GM18873 (cell line): Measurements from ENCODE around the gene VAV2.

Source experiments
- ATAC-seq: cut with Tn5 transposase; IDR thresholded peaks from one replicate; pipeline ENCODE4 v1.9.1; 2021; ENCODE audit warnings: mild to moderate bottlenecking, moderate library complexity, moderate number of reproducible peaks; ENCODE audit not compliant: unreplicated experiment, low FRiP score

The VAV2 gene

DNA sequence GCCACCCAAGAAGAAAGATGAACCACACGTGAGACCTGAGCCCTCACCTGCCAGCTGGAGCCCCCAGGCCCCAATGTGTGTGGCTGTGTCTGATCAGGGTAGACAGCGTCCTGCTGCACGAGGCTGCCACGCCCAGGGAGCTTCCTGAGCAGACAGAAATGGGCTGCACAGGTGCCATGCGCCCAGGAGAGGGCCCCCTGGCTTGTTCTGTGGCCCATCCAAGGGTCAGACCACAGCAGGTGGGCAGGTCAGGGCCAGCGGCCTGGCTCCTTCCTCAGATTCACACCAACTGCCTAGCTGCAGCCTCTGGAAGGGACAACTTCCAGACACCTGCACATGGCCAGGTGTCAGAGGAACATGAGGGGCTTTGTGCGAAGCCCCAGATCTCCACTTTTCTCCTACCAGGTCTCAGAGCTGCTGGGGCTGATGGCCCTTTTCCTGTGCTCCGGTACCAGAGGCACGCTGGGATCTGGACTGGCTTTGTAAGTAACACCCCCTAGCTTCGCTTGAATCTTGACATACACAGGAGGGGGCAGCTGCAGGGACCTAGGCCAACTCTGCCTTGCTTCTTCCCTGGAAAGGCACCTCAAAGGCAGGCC is 264.7 kb downstream of the VAV2 start:
- no peak for ATAC-seq

GRCh38 chr9:133726401-133727276 is 265.5 kb downstream of the VAV2 start:
- ATAC-seq: no peak

DNA sequence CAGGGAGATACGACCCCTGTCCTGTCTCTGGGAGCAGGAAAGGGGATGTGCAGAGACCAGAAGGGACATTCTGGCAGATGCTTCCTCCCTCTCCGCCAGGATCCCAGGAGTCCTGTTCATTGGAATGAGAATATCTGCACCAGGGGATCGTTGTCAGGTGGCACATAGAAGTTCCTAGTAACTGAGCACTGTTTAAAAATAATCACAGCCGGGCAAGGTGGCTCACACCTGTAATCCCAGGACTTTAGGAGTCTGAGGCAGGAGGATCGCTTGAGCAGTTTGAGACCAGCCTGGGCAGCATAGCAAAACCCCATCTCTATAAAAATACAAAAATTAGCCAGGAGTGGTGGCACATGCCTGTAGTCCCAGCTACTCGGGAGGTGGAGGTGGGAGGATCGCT is 266.2 kb downstream of the VAV2 start:
- no peak for ATAC-seq

GRCh38 chr9:133718563-133719315 is 273.4 kb downstream of the VAV2 start:
- ATAC-seq: no peak

- no peak for ATAC-seq
Measured at GRCh38 chr9:133717113-133718031, 274.8 kb downstream of the VAV2 start.

DNA sequence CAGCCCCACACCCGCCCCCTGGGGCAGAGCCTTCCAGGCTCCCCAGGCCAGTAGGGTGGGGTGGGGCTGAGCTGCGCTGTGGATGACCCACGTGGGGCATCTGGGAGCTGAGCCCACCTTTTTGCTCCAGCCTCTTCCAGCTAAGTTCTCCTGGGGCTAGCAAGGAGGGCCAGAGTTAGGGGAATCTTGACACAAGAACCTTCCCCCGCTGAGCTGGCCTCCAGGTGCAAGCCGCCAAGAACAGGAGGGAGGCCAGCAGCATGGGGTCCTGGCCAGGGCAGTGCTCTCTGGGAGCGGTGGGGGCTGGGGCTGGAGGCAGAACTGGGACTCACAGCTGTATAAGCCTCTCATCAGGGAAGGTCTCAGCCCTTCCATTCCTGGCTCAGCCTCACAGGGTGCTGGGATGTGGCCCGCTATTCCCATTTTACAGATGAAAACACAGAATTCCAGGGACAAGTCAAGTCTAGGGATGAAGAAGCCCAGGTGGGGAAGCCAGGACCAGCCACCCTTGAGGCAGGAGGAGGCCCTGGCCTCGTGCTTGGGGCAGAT is 275.5 kb downstream of the VAV2 start:
- no peak for ATAC-seq

GRCh38 chr9:133715866-133716563 is 276.1 kb downstream of the VAV2 start:
- ATAC-seq: no peak

GRCh38 chr9:133715295-133715865 is 276.7 kb downstream of the VAV2 start:
- ATAC-seq: no peak

- no peak for ATAC-seq
Measured at GRCh38 chr9:133714606-133715294, 277.4 kb downstream of the VAV2 start.

- no peak for ATAC-seq
Measured at GRCh38 chr9:133713960-133714495, 278.1 kb downstream of the VAV2 start.

DNA sequence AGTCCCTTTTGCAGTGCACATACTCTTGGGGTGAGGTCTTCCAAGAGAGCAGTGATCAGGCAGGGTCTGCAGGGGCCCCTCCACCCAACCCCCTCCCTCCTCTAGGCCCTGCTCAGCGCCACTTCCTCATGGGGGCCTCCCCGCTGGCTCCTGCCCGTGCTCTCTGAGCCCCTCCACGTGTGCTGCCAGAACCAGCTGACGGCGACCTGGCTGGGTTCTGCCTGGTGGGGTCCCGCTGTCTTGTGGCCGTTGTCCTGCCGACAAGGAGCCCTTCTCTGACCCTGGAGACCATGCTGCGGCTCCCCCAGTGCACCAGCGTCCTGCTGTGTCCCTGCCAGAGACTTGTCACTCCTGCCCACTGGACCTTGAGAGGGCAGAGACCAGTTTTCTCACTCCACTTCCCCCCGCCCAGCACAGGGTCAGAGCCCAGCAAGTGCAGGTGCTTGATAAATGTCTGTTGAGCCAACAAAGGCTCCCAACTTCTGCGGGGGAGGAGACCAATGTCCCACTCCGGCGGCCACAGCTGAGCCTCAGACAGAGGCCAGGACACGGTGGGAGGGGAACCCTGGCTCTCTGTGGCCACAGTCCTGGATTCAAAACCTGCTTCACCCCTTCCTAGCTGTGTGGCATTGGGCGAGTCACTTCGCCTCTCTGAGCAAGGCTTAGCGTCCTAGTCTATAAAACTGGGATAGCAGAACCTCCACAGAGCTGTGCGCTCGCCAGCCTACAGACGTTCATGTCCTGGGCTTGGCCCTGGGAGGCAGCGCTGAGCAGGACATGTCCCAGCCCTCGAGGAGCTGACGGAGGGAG is 278.8 kb downstream of the VAV2 start:
- no peak for ATAC-seq

DNA sequence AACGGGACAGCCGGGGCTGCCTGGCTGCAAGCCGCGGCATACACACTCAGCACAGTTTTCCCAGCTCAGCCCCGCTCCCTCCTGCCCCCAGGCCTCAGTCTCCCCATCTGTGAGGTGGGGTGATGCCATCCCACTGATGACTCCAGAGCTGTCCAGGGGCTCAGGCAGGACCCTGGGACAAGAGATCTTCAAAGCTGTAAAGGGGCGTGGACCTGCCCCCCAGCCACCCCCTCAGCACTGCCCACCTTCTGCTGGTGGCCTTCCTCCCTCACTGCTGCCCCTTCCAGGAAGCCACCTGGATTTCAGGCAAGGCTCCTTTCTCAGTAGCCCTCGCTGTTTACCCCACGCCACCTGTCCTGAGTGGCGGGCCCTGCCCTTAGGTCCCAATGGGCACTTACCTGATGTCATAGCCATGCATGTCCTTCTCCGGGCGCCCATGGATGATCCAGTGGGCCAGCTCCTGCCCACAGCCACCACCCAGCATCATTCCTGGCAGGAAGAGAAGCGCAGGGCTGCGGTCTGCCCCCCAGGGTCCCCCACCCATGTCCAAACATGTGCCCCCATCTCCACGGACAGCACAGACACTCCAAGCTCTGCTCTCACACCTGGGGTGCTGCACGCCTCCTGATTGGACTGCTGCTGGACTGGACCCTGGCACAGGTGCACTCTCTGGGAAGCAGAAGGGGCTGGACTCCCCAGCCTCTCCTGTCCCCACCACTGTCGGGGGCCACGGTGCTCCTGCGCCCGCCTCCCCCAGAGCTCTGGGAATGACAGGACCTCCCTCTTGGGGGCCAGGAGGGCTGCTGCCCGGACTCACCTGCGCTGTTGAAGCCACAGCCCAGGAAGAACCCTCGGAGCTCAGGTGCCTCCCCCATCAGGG is 279.7 kb downstream of the VAV2 start:
- ATAC-seq: no peak
